GM18526 (cell line): ENCODE data around the gene PACS2.

ENCODE experiments used
- POLR2A ChIP-seq: IDR thresholded peaks from 3 replicates; pipeline ENCODE4 v1.6.1; 2011; ENCODE audit not compliant: insufficient read length; ENCODE audit errors: extremely low read depth

The PACS2 gene

DNA sequence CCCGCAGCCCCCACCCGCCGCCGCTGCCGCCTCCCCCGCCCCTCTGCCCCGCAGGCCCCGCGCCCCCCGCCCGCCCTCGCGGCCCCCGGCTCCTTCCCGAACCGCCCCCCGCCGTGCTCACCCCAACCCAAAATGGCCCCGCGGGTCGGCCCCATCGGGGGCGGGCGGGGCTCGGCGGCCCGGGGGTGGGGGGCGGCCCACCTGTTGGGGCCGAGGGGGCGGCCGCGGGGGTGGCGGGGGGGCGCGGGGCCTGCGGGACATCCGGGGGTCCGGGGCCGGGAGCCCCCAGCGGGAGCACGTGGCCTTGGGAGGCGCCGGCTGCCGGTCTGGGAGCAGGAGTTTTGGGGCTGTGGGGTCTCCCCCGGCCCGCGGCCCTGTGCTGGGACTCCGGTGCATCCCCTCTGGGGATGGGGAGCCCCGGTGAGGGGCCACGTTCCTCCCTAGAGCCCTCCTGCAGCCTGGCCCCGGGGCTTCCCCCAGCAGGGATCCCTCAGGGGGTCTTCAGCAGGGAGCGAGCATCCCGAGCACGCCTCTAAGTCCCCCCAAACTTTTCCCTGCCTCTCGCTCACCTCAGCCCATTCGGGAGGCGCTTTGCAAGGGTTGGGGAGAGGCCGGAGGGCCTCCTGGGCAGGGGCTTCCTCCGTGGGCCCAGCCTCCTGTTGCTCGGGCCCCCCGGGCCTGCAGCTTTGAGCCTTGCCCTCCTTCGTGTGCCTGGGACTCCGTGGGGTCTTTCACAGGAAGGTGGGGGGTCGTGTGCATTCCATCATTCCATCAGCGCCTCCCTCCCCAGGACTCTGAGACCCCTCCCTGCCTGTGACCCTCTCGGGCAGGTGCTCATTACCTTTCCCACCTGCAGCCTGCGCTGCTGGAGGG is 105.8 kb downstream of the PACS2 start:
- TF ChIP-seq POLR2A = no peak

DNA sequence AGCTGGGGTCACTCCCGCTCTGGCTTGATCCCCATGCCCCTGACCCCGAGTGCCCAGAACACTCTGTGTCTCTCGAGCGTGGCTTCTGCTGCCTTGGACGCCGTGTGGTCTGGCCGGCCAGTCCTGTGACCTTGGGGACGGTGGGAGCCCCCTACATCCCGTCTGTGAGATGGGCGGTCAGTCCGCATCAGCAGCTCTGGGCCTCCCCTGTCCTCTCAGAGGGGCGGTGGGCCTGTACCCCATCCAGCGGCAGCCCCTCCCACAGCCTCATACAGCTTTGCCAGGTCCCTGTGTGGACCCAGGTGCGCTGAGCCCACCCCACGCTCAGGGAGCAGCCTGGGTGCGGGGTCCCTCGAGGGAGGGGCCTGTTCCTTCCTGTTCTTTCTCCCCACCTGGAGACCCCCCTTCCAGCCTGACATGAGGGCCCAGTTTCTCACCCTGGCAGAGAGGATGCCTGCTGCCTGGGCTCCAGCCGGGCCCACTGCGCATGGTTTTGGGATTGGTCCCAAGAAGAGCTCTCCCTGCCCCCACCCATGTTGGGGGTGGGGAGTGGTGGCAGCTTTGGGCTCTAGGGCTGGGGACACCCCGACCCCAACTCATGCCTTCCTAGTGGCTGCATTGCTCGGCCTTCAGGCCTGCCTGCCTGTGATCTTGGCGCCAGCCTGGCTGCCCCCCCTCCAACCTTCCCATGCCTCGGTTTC is 106.6 kb downstream of the PACS2 start:
- TF ChIP-seq POLR2A = no peak

GRCh38 chr14:105421723-105422615 is 107.4 kb downstream of the PACS2 start:
- TF ChIP-seq POLR2A = no peak

DNA sequence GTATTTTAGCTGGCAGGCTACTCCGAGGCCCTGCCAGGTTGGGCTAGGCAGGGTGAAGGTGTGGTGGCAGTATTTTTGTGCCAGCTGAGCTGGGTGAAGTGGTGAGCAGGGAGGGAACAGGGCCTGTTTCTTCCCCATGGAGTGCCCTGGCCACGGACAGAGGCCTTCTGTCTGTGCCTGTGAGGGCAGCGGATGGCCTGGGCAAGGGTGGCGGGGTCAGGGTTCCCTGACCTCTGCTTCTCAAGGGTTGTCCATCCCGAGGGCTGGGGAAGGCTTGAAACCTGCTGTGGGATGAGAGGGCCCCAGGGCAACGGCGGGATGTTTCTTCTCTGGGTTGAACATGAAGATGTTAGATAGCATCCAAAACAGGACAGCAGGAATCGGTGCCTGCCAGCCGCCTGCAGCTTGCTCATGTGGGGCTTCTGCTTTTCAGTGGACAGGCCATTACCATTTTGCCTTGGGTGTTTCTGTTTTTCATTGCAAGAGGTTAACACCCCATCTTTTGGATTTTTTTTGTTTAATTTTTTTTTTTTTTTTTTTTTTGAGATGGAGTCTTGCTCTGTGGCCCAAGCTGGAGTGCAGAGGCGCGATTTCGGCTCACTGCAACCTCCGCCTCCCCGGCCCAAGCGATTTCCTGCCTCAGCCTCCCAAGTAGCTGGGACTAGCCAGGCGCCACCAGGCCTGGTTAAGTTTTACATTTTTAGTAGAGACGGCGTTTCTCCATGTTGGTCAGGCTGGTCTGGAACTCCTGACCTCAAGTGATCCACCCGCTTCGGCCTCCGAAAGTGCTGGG is 108.3 kb downstream of the PACS2 start:
- TF ChIP-seq POLR2A = no peak

DNA sequence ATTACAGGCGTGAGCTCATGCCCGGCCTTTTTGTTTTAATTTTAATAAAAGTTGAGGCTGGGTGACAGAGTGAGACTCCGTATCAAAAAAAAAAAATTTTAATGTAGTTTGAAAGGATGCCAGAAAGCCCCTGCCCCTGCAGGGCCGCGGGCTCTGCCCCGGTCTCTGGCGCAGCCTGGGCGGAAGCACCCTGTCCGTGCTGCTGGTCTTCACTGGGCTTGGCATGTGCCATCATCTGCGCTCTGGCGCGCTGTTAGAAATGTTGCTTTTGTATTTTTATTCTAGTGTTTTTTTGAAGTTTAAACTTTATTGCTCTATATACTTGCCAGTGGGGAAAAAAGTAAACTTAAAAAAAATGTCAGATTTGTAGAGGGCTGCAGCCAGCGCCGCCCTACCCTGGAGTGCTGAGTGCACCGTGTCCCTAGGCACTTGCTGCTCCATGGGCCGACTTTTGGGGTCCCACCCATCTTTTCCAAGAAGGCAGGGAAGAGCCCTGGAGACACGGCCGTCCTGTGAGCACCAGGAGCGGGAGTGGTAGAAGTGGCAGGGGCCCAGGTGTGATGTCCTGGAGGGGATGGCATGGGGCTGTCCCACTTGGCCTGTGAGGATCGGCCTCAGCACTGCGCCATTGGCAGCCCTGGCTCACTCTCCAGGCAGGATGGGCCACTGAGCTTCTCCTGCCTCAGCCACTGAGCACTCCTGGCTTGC is 109.1 kb downstream of the PACS2 start:
- TF ChIP-seq POLR2A = no peak

GRCh38 chr14:105424861-105425260 is 110.3 kb downstream of the PACS2 start:
- no peak for TF ChIP-seq POLR2A

GRCh38 chr14:105425823-105426247 is 111.3 kb downstream of the PACS2 start:
- no peak for TF ChIP-seq POLR2A

- TF ChIP-seq POLR2A = no peak
Measured at GRCh38 chr14:105426416-105427130, 112.0 kb downstream of the PACS2 start.

- no peak for TF ChIP-seq POLR2A
Measured at GRCh38 chr14:105427412-105427811, 112.9 kb downstream of the PACS2 start.

GRCh38 chr14:105427936-105428485 is 113.5 kb downstream of the PACS2 start:
- no peak for TF ChIP-seq POLR2A

DNA sequence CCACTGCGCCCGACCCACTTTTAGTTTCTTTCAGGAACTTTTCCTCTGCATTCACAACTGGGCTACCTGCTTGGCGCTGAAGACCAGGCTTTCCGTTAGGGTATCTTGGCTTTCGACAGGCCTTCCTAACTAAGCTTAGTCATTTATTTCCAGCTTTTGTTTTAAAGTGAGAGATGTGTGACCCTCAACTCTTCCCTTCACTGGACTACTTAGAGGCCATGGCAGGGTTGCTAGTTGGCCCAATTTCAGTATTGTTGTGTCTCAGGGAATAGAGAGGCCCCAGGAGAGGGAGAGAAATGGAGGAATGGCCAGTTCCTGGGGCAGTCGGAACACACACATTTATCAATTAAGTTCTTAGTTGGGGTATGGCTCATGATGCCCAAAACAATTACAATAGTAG is 115.5 kb downstream of the PACS2 start:
- no peak for TF ChIP-seq POLR2A

GRCh38 chr14:105430565-105430964 is 116.0 kb downstream of the PACS2 start:
- TF ChIP-seq POLR2A = no peak

- TF ChIP-seq POLR2A = no peak
Measured at GRCh38 chr14:105431256-105431655, 116.7 kb downstream of the PACS2 start.

GRCh38 chr14:105432657-105433056 is 118.1 kb downstream of the PACS2 start:
- no peak for TF ChIP-seq POLR2A
